ENCODE results near the gene ARHGEF10L.
A peak's percentile ranks its signal among the peaks of the same experiment; 100 is the strongest.
"Not testable (repeated sequence)": the region's sequence is repeated elsewhere in the genome, so short reads cannot be mapped to it uniquely, and the experiment has no call there.

The ARHGEF10L gene

DNA sequence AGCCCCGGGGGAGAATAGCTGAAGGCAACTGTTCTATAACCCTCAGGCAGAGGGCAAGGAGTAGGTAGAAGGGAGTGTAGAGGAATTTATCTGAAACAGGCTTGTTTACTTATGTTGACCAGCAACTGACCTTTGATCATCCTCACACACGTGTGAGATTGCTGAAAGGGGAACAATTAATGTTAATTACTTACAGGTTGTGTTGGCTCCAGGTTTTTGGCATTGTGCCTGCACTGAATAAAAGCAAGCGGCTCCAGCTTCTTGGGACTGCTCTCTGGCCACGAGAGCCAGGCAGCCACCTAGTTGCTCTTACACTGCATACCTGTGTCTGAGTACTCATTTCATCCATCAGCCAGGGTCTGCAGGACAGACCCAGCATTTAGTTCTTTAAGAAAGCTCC, 41.3 kb upstream of the ARHGEF10L start:
- Histone ChIP-seq H3K27me3 (ENCODE audit: insufficient read depth, poor library complexity, severe bottlenecking) (no peaks in the 10 kb centered on the region), H3K4me3 (replicated peaks; ENCODE audit: insufficient read depth, low read length) (no peak overlapping the region), H3K27ac (replicated peaks) (no peak overlapping the region)
- TF ChIP-seq, protein P1, sequence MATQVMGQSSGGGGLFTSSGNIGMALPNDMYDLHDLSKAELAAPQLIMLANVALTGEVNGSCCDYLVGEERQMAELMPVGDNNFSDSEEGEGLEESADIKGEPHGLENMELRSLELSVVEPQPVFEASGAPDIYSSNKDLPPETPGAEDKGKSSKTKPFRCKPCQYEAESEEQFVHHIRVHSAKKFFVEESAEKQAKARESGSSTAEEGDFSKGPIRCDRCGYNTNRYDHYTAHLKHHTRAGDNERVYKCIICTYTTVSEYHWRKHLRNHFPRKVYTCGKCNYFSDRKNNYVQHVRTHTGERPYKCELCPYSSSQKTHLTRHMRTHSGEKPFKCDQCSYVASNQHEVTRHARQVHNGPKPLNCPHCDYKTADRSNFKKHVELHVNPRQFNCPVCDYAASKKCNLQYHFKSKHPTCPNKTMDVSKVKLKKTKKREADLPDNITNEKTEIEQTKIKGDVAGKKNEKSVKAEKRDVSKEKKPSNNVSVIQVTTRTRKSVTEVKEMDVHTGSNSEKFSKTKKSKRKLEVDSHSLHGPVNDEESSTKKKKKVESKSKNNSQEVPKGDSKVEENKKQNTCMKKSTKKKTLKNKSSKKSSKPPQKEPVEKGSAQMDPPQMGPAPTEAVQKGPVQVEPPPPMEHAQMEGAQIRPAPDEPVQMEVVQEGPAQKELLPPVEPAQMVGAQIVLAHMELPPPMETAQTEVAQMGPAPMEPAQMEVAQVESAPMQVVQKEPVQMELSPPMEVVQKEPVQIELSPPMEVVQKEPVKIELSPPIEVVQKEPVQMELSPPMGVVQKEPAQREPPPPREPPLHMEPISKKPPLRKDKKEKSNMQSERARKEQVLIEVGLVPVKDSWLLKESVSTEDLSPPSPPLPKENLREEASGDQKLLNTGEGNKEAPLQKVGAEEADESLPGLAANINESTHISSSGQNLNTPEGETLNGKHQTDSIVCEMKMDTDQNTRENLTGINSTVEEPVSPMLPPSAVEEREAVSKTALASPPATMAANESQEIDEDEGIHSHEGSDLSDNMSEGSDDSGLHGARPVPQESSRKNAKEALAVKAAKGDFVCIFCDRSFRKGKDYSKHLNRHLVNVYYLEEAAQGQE (IDR thresholded peaks at IDR 0.05; ENCODE audit: insufficient replicate concordance, low read depth): no peak
- TF ChIP-seq, protein P2, sequence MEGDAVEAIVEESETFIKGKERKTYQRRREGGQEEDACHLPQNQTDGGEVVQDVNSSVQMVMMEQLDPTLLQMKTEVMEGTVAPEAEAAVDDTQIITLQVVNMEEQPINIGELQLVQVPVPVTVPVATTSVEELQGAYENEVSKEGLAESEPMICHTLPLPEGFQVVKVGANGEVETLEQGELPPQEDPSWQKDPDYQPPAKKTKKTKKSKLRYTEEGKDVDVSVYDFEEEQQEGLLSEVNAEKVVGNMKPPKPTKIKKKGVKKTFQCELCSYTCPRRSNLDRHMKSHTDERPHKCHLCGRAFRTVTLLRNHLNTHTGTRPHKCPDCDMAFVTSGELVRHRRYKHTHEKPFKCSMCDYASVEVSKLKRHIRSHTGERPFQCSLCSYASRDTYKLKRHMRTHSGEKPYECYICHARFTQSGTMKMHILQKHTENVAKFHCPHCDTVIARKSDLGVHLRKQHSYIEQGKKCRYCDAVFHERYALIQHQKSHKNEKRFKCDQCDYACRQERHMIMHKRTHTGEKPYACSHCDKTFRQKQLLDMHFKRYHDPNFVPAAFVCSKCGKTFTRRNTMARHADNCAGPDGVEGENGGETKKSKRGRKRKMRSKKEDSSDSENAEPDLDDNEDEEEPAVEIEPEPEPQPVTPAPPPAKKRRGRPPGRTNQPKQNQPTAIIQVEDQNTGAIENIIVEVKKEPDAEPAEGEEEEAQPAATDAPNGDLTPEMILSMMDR (IDR thresholded peaks at IDR 0.05; ENCODE audit: insufficient read depth, low read length): no peak
- no peak for TF ChIP-seq GABPA (IDR thresholded peaks at IDR 0.05; ENCODE audit: low read depth)
- TF ChIP-seq SPI1 (IDR thresholded peaks at IDR 0.05; ENCODE audit: borderline replicate concordance, low read depth): no peak
- no peak for TF ChIP-seq POLR2AphosphoS5 (IDR thresholded peaks at IDR 0.05; ENCODE audit: low read depth)
- DNase-seq (ENCODE audit: low read depth in 1 of 2, low spot score in 1 of 2): no peak

DNA sequence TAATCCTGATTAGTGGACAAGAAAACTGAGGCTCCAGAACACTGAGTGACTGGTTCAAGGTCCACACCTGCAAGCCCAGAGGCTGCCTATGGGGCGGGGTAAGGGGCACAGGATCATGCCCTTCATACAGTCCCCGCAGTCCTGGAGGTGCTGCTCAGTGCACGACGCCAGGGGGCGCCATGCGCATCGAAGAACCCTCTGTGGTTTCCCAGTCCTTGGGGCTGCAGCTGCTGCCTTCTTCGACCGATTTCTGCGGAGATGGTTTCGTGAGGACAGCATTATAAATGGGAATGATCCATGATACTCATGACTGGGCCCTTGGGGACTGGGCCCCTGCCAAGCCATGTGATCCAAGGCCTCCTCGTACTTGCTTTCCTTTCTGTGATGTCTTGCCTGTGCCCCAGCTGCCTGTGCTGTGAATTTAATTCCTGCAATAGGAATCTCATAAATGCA, 37.1 kb upstream of the ARHGEF10L start:
- no peaks in the 10 kb centered on the region for H3K27me3 ChIP-seq (ENCODE audit: insufficient read depth, poor library complexity, severe bottlenecking)
- H3K4me3 ChIP-seq (replicated peaks; ENCODE audit: insufficient read depth, low read length): no peak overlapping the region
- H3K27ac ChIP-seq (replicated peaks): no peak overlapping the region
- peak; percentile 46 to 77 for DNase-seq (ENCODE audit: low read depth in 1 of 2, low spot score in 1 of 2)
- TF ChIP-seq, protein P1 (IDR thresholded peaks at IDR 0.05; ENCODE audit: insufficient replicate concordance, low read depth): no peak
- TF ChIP-seq, protein P2 (IDR thresholded peaks at IDR 0.05; ENCODE audit: insufficient read depth, low read length): peak; percentile 82

DNA sequence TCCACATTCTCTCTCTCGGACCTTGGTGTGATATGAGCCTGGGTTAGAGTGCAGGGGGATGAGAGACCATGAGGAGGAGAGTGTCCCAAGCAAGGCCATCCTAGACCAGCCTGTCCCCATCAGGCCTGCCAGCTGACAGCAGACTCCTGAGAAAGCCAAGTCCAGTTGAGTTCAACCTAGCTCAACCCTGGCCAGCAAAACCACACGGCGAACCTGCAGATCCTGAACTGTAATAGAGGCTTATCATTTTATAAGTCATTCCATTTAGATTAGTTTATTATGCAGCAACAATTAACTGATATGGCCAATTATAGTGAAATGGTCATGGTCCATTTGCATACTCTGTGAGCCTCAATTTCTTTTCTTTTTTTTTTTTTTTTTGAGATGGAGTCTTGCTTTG, 36.4 kb upstream of the ARHGEF10L start:
- no peak for DNase-seq (ENCODE audit: low read depth in 1 of 2, low spot score in 1 of 2)
- H3K27ac ChIP-seq (replicated peaks): no peak overlapping the region
- no peaks in the 10 kb centered on the region for H3K27me3 ChIP-seq (ENCODE audit: insufficient read depth, poor library complexity, severe bottlenecking)
- no peak overlapping the region for H3K4me3 ChIP-seq (replicated peaks; ENCODE audit: insufficient read depth, low read length)
- TF ChIP-seq POLR2AphosphoS5 (IDR thresholded peaks at IDR 0.05; ENCODE audit: low read depth): no peak
- TF ChIP-seq, protein P1 (IDR thresholded peaks at IDR 0.05; ENCODE audit: insufficient replicate concordance, low read depth): no peak
- no peak for TF ChIP-seq GABPA (IDR thresholded peaks at IDR 0.05; ENCODE audit: low read depth)
- TF ChIP-seq SPI1 (IDR thresholded peaks at IDR 0.05; ENCODE audit: borderline replicate concordance, low read depth): no peak
- TF ChIP-seq, protein P2 (IDR thresholded peaks at IDR 0.05; ENCODE audit: insufficient read depth, low read length): no peak

DNA sequence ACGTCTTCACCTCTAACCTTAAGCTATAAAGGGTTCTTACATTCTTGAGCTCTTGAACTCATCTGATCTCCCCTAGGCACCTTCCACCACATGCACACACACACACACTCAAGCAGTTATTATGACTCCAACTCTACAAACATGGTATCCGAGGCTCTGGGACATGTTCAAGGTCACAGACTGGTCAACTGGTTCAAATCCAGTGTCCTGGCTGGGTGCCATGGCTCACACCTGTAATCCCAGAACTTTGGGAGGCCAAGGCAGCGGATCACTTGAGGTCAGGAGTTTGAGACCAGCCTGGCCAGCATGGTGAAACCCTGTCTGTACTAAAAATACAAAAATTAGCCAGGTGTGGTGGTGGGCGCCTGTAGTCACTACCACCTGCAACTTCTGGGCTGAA, 32.3 kb upstream of the ARHGEF10L start:
- H3K27me3 ChIP-seq (ENCODE audit: insufficient read depth, poor library complexity, severe bottlenecking); H3K4me3 ChIP-seq (replicated peaks; ENCODE audit: insufficient read depth, low read length); H3K27ac ChIP-seq (replicated peaks); DNase-seq (ENCODE audit: low read depth in 1 of 2, low spot score in 1 of 2): not testable (repeated sequence)
